Stimulated activated naive CD8-positive, alpha-beta T cell treated with anti-CD3 and anti-CD28 coated beads, Interleukin-15, Interleukin-2, amounts not matched to agents 100 U/mL and 50 U/mL, for 24 hours (primary cell): ENCODE data around the gene OR52W1.

Experiments
- ATAC-seq: fragments of 150-1000 bp; cut with Tn5 transposase; one replicate; pipeline ENCODE4 v1.10.0; 2021
- DNase-seq: peaks from one replicate; pipeline ENCODE4 v3.0.0; 2021

Gene OR52W1, protein sequence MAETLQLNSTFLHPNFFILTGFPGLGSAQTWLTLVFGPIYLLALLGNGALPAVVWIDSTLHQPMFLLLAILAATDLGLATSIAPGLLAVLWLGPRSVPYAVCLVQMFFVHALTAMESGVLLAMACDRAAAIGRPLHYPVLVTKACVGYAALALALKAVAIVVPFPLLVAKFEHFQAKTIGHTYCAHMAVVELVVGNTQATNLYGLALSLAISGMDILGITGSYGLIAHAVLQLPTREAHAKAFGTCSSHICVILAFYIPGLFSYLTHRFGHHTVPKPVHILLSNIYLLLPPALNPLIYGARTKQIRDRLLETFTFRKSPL

DNA sequence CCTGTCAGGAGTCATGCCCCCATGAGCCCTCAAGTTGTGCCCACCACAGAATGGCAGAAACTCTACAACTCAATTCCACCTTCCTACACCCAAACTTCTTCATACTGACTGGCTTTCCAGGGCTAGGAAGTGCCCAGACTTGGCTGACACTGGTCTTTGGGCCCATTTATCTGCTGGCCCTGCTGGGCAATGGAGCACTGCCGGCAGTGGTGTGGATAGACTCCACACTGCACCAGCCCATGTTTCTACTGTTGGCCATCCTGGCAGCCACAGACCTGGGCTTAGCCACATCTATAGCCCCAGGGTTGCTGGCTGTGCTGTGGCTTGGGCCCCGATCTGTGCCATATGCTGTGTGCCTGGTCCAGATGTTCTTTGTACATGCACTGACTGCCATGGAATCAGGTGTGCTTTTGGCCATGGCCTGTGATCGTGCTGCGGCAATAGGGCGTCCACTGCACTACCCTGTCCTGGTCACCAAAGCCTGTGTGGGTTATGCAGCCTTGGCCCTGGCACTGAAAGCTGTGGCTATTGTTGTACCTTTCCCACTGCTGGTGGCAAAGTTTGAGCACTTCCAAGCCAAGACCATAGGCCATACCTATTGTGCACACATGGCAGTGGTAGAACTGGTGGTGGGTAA lies at the start of gene OR52W1:
Gene OR52W1, plus strand, starts transcription at position 51 of the 637 bp plus-strand sequence. Its CDS starts 0 bp downstream, at position 51.
- DNase-seq (no peak), ATAC-seq (no peak)

DNA sequence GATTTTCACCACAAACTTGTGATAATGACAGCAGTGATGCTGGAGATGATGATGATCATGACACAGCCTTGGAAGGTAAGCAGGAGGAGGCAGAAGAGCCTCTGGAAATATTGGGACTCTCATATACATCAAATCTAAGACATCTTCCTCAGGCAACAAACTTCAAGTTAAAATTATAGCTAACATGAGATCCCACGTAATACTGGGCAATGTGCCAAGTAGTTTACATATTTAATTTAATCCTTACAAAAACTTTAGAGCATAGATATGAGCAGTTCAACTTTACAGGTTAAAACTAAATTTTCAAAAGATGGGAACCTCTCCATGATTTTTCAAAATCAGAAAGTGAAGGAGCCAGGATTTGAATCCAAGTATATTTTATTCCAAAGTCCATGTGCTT lies 47.9 kb upstream of the OR52W1 start:
- ATAC-seq (no peak), DNase-seq (no peak)

DNA sequence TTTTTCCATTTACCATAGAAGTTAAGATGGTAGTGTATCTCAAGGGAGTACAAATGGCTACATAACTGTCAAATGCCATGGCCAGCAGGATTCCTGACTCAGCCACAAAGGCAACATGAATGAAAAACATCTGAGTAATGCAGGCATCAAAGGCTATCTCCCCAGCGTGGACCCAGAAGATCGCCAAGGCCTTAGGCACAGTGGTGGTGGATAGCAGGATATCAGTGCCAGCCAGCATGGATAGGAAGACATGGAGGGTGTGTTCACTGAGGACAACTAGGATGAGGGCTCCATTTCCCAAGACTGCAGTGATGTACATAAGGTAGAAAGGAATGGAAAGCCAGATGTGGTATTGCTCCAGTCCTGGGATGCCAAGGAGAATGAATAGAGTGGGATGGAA lies 46.9 kb upstream of the OR52W1 start:
- DNase-seq (no peak), ATAC-seq (no peak)

DNA sequence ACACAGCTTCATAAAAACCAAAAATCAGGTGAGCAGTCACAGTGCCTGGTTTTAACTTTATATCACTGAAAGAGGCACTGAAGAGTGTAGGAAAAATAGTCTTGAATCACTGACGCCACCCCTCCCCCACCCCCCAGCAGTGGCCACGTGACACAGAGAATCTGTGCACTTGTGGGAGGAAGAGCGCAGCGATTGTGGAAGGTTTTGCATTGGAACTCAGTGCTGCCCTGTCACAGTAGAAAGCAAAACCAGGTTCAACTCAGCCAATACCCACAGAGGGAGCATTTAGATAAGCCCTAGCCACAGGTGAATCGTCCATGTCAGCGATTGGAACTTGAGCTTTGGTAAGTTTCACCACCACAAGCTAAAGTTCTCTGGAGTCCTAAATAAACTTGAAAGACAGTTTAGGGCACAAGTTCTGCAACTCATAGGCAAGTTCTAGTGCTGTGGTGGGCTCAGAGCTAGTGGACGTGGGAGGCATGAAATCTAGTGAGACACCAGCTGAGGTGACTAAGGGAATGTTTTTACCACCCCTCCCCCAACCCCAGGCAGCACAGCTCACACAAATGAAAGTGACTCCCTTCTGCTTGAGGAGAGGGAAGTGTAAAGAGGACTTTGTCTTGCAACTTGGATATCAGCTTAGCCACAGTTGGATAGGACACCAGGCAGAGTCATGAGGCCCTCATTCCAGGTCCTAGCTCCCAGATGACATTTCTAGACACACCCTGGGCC lies 42.2 kb upstream of the OR52W1 start:
- DNase-seq = no peak
- no peak for ATAC-seq

DNA sequence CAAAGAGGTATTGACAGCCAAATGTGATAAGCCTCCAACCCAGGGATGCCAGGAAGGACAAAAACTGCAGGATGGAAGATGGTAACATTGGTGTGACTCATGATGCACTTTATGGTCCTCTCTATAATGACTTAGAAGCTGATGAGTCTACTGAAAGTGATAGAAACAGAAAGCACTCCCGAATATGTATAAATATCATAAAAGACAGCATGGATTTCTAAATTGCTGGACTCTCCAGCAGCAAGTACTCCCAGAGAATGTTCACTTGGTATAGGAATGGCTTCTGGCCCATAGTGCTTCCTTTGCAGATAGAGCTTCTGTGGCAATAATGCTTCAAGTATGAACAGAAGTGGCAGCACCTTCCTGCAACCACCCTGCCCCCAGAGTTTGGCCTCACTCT lies 28.8 kb upstream of the OR52W1 start, which contains the start of gene OR52B2:
Gene OR52B2, minus strand, starts transcription at position 101 of the 400 bp plus-strand sequence. Its CDS starts 0 bp downstream, at position 101.
- ATAC-seq = no peak
- no peak for DNase-seq

DNA sequence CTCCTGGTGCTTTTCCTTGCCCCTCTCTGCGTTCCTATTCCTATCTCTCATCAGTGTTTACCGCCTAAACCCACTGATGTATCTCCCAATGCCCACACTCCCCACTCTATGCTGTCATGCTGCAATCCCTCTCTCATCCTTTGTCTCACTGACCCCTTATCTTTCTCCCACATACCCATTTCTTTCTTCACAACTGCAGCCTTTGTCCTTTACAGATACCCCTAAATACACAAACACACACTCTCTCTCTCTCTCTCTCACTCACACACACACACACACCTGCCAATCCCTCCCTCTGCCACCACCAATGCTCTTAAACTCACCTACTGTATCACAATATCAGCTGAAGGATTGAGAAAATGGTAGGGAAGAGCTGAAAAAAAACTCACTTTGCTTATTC lies 23.6 kb upstream of the OR52W1 start:
- ATAC-seq = no peak

DNA sequence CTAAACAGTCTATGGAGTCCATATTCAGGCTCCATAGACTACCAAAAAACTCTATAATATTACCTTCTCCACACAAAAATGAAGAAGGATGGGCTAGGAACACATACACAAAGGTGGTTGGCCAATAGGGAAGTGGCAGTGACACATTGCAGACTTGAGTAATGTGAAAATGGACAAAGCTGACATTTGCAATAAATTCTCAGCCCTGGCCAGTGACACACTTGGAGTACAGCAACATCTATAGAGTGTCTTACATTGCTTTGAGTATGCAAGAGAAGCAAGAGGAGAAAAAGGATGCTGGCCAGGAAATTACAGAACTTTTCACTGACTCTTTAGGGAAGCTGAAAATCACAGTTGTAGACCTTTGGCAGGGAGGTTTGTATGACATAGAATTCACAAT lies 7.3 kb upstream of the OR52W1 start:
- ATAC-seq = no peak
- DNase-seq = no peak

More for the DNA sequence above, 23.6 kb upstream of the OR52W1 start:
- DNase-seq = no peak

DNA sequence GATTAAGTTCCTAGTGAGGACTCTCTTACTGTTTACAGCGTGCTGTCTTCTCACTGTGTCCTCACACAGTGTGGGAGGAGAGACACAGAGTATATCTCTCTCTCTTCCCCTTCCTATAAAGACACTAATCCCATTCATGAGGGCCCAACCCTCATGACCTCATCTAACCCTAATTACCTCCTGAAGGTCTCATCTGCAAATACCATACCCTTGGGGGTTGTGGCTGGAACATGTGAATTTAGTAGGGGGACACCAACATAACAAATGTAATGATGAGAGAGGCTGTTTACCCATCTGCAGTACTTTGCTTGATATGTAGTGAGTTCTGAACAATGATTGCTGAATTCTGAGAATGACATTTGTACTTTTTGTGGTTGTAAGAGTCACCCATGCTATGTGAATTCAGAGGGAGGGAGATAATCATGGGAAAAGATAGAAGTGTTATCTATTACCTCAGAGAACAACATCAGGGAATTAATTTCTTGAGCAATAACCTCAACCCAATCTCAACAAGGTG lies 4.9 kb upstream of the OR52W1 start:
- ATAC-seq (peak; percentile 68), DNase-seq (no peak)

DNA sequence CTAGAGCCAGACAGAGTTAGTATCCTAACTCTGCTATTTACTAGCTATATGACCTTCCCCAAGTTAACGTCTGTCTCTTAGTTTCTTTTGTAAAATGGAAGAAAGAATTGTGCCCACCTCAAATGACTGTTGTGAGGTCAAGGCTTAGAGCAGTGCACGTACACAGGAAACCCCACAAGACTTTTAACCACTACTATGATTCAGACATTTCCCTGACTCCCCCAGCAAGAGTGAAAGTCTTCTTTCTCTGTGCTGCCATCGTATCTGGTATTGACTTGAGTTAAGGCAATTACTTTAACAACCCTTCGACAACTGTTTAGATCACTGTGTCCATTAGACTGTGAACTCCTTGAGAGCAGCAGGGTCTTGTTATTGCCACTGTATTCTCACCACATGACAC lies 2.6 kb upstream of the OR52W1 start:
- DNase-seq (no peak), ATAC-seq (peak; percentile 79)

DNA sequence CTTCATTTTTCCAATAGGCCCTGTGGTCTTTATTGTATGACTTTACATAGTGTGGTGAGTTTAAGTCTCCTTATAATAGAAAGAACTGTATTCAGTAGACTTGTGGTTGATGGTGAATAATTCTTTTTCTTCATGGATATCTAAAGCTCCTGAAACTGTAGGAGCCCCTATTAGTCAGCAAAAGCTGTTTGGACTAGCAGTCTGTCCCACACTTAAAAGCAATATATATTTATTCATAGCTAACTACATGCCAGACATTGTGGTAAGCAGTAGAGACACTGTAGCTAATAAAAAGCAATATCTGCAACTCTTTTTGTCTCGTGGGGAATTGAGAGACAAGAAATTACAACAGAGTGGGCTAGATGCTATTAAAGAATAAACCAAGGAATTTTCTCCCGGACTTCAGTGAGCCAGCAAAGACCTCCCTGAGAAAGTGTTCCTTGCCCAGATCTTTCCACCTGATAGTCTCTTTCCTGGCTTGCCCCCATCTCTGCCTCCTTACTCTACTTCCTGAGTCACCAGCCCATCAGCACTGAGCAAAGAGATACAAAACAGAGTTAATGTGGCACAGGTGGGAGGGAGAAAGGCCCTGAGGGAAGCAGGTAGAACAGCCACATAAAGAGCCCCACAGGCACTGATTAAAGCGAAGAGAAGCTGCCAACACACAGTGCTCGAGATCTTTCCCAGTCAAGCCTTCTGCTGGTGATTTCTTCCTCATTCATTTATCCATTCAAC lies 1.4 kb upstream of the OR52W1 start:
- ATAC-seq (no peak), DNase-seq (no peak)

DNA sequence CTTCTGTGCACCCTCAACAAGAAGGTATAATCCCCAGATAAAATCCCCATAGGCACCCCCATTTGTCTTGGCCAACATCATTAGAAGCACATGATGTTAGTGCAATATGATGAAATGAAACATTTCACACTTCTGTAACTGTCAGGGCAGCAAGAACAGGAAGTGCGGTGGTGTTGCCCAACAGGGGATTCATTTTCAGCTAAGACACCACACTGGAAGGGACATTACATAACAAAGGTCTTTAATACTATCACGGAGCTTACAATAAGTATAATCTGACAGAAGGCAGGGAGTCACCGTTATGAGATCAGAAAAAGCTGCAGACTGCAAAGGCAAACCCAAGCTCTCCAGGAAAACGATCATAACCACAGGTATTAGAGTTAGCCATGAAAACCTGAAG lies 2.0 kb downstream of the OR52W1 start:
- no peak for DNase-seq
- ATAC-seq = no peak

DNA sequence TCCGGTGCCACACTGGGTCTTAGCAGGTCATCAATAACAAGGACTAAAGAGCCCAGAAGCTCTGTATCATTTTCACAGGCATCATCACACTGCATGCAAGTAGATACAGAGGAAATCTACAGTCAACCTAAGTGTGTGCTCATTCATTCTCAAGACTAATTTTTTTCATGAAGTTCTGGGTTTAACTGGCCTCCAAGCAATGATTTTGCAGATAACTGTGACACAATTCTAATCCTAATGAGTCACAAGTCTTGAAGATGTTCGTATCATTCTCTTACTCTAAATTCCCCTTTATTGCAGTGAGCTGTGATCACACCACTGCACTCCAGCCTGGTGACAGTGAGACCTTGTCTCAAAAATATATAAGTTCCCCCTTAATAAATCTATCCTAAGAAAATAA lies 2.5 kb downstream of the OR52W1 start:
- peak; percentile 61 for ATAC-seq
- DNase-seq = no peak

DNA sequence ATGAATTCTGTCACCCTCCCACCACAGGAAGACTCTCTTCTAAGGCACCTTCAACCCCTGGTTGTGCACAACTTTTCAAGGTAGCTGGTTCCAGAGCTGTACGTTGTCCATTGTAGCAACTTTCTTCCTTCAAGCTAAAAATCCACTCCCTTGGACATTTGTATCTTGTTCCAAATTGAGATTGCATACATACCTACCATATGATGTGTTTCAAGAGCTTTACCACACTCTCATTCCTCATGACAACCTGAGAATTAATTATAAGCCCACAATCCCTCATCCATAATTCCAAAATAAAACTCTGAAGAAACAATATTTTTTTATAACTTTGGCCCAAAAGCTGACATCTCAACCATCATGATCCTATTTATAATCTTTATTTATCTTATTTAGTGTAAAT lies 3.0 kb downstream of the OR52W1 start:
- no peak for DNase-seq

DNA sequence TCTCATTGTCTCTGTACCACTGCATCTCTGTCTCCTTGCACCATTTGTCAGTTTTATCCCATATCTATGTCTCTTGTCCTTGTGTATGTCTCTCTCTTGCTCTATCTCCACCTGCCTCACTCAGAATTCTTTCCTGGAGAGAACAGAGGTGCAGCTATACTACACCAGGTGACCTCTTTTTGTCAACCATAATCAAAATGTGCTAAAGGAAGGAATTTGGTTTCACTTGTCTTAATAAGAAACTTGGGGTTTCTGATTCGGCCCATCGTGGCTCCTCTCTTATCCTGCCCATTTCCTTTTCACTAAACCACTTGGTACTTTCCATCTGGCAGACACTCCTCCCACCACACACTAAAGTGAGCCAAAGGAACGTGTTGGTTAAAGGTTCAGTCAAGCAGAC lies 4.3 kb downstream of the OR52W1 start:
- DNase-seq (no peak), ATAC-seq (peak; percentile 49)

More for the DNA sequence above, 3.0 kb downstream of the OR52W1 start:
- ATAC-seq = no peak

DNA sequence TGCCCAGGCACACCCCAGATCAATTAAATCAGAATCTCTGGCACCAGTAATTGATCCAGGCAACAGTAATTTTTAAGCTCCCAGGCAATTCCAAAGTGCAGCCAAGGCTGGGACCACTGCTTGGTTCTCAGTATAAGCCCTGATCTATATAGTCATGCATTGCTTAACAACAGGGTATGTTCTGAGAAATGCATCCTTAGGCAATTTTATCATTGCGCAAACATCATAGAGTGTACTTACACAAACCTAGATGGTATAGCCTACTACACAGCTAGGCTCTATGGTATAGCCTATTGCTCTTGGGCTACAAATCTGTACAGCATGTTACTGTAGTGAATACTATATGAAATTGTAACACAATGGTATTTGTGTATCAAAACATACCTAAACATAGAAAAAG lies 5.7 kb downstream of the OR52W1 start:
- DNase-seq = no peak
- ATAC-seq = no peak

DNA sequence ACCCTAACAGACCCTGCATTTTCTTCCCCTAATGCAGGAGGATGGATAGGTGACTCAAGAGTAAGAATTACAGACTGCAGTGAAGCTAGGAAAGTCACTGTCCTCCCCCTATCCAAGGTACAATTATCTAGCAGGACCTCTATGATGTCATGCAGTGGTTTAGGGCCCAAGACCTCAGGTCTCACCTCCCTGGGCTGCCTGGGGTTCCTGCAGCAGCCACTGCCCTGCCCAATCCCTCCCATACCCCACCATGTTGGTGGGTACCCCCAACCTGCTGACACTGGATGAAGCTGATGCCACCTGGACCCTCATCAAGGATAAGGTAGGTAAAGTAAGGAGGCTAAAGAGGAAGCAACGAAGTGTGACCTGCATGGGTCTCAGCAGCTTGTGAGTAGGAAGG lies 6.3 kb downstream of the OR52W1 start, which contains the start of gene C11orf42:
Gene C11orf42, plus strand, starts transcription at position 192 of the 400 bp plus-strand sequence. Its CDS starts 59 bp downstream, at position 251.
- DNase-seq (no peak), ATAC-seq (no peak)

DNA sequence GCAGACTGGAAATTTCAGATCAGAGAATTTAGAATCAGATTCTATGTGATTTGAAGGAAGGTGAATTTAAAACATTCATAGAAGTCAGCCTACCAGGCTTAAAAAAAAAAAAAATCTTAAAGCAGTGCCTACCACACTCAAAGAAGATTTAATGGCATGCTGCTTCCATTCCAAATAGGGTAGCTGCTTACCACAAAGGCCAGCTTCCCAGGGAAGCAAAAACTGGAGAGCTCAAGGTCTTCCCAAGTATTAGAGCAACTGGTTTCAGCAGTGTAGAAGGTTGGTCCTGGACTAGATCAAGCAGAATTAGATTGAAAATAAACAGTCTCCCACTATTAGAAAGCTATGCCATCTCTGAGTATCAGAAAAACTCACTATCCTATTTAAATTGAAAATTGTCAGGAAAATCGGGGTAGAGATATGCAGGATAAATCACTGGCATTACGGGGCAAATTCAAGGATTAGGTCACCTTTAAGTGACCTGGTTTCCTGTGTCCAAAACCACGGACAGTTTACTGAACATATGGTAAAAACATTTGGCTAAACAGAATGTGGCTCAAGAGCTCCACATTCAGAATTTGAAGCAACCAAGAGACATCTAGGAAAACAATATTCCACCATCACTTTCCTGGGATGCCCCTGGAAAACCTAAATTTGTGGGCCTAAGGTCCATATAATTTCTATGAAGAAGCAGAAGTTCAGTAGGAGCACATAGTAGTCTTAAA lies 7.6 kb downstream of the OR52W1 start:
- DNase-seq = no peak
- ATAC-seq = no peak

DNA sequence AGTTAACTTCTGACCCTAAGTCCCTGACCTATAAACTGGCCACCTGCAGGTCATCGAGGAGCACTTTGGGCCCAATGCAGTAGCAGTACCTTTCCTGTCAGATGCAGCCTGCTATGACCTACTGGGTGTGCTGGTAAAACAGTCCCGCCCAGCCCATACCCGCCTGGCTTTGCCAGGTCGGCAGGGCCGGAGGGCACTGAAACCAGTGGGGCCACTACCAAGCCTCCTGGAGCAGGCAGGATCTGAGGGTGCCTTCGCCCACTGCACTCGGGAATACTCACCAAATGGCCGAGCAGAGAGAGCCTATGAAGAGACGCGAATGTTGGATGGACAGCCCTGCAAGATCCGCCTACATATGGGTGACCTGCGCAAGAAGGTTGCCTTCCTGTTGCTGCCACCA lies 10.8 kb downstream of the OR52W1 start:
- DNase-seq (no peak), ATAC-seq (no peak)

DNA sequence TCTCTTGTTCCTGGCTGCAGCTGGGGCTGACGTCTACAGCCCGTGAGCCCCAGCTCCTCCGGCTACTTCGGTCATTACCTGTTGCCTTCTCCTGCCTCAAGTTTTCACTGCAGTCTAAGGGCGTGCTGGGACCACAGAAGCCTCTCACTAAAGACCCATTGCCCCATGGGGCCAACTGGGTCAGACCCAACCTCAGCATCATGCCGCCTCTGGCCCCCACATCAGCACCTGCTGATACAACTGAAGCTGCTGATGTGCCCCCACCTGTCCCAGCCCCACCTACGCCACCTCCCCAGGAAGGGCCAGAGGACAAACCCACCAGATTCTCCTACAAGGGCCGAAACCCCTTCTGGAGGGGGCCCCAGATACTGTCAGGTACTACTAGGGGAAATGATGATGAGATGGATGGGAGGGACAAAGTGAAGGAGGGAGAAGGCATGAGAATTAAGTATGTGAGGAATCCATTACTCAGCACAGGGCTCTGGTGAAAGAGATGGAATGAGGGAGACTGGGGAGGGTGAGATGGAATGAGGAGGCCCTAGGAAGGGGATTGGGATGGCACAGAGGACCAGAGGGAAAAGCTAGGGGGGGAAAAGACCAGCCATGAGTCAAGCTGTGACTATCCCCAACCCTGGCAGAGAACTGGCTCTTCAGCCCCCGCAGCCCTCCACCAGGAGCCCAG lies 11.4 kb downstream of the OR52W1 start:
- ATAC-seq = no peak

DNA sequence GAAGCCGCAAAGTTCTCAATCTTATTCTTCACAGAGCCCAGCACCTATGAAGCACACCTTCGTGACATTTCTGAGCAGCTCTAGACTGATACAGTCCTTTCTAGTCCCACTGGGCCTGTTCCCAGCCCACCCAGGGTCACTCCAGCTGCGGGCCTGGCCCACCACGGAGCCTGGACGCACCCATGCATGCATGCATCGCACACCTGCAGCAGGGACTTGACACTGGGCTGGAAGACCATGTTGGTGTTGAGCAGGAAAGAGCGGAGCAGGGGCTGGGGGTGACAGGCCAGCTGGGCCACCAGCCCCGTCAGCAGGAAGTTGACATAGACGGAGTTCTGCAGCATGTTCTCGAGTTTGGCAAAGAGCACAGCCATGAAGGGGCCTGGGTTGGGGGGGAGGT lies 15.5 kb downstream of the OR52W1 start:
- DNase-seq (no peak), ATAC-seq (no peak)

More for the DNA sequence above, 11.4 kb downstream of the OR52W1 start:
- no peak for DNase-seq

DNA sequence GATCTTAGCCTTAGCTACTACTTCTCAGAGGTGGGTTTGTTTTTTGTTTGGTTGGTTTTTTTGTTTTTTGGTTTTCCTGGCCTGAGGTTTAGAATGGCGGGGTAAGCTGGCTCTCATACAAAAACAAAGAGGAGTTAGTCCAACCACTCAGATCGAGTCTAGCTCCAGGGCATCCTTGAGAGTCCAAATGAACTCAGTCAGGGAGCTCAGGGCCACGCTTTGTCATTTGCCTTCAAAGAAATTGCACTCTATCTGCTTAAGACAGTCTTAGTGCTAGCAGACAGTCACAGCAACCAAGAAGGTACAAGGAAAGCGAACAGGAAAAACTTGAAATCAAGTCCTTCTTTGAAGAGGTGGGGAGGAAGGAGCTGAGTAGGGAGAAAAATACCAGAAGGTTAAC lies 17.5 kb downstream of the OR52W1 start:
- DNase-seq (no peak), ATAC-seq (no peak)
